PFSK-1 (cell line): ENCODE measurements around the gene TOX2.

Experiments
- FOXP2 ChIP-seq: optimal IDR thresholded peaks from 2 replicates; pipeline ENCODE3; 2011; ENCODE audit warnings: borderline replicate concordance, control low read depth, inconsistent platforms; ENCODE audit not compliant: insufficient read depth; ENCODE audit errors: extremely low read length, extremely low read depth
- POLR2AphosphoS5 ChIP-seq: IDR thresholded peaks from 2 replicates; pipeline ENCODE4 v1.6.1; 2012; ENCODE audit warnings: low read depth, mild to moderate bottlenecking, control low read depth, low read length, moderate library complexity
- SIN3A ChIP-seq: IDR thresholded peaks from 2 replicates; pipeline ENCODE4 v1.6.1; 2012; ENCODE audit warnings: mild to moderate bottlenecking, low read length, moderate library complexity, borderline replicate concordance; ENCODE audit not compliant: insufficient read depth
- TAF1 ChIP-seq: IDR thresholded peaks from 2 replicates; pipeline ENCODE4 v1.6.1; 2012; ENCODE audit warnings: low read length, control low read depth, borderline replicate concordance; ENCODE audit not compliant: insufficient read depth
- TF ChIP-seq, protein P1 (sequence below), 2 experiments: IDR thresholded peaks; 2 replicates each; pipeline versions ENCODE4 v1.6.1 to v1.8.0; 2011 to 2012; ENCODE audit warnings: low read depth in 2 of 2, low read length in 2 of 2, control low read depth in 1 of 2, inconsistent platforms in 1 of 2, mild to moderate bottlenecking in 1 of 2, moderate library complexity in 1 of 2; ENCODE audit not compliant: insufficient read depth in 1 of 2

The TOX2 gene

DNA sequence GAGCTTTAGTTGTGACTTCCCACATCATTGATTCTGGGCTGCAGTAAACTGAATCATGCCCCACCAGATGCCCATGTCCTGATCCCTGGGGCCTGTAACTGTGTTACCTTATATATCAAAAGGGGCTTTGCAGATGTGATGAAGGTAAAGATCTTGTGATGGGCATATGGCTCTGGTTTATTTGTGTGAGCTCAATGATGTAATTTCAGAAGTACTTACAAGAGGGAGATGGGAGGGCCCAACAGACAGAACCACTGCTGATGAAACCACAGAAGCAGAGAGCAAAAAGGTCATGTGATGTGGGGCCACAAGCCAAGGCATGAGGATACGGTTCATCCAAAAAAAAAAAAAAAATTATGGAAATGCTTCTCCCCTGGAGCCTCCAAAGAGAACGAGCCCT lies 118.7 kb downstream of the TOX2 start:
- TF ChIP-seq POLR2AphosphoS5 (no peak), TAF1 (no peak), FOXP2 (no peak)

DNA sequence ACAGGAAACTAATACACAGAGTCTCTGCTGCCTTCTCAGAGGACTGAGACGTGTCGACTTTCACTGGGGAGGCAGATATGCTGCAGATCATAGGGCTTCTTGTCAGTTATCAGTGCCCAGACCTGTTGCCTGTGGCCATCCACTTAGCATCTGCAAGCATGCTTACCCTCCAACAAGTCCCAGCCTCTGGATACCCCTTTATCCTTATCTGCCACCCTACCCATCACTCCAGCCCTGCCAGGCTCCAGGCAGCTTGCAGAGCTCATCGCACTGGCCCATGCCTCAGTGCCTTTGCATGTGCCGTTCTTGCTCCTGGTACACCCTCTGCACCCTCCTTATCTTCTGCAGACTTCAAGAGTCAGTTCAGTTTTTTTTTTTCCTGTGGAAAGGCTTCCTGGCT lies 119.2 kb downstream of the TOX2 start:
- TF ChIP-seq FOXP2 (no peak), POLR2AphosphoS5 (no peak)

DNA sequence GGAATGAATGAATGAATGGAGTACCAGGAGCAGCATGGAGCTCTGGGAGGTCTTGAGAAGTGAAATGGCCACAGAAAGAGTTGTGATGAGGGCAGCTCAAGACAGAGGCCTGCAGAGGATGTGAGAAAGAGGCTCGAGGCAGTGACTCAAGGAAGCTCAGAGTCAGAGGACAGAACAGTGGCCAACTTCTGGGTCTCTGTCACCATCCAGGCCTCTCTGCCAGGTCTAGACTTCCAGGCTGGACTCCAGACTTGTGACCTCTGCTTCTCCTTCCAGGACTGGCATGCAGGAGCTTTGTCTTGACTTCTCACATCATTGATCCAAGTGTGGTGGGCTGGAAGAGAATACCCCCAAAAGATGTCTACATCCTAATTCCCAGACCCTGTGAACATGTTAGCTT lies 119.8 kb downstream of the TOX2 start:
- TF ChIP-seq FOXP2 (no peak), TAF1 (no peak), SIN3A (no peak), POLR2AphosphoS5 (no peak)
- TF ChIP-seq, protein P1, sequence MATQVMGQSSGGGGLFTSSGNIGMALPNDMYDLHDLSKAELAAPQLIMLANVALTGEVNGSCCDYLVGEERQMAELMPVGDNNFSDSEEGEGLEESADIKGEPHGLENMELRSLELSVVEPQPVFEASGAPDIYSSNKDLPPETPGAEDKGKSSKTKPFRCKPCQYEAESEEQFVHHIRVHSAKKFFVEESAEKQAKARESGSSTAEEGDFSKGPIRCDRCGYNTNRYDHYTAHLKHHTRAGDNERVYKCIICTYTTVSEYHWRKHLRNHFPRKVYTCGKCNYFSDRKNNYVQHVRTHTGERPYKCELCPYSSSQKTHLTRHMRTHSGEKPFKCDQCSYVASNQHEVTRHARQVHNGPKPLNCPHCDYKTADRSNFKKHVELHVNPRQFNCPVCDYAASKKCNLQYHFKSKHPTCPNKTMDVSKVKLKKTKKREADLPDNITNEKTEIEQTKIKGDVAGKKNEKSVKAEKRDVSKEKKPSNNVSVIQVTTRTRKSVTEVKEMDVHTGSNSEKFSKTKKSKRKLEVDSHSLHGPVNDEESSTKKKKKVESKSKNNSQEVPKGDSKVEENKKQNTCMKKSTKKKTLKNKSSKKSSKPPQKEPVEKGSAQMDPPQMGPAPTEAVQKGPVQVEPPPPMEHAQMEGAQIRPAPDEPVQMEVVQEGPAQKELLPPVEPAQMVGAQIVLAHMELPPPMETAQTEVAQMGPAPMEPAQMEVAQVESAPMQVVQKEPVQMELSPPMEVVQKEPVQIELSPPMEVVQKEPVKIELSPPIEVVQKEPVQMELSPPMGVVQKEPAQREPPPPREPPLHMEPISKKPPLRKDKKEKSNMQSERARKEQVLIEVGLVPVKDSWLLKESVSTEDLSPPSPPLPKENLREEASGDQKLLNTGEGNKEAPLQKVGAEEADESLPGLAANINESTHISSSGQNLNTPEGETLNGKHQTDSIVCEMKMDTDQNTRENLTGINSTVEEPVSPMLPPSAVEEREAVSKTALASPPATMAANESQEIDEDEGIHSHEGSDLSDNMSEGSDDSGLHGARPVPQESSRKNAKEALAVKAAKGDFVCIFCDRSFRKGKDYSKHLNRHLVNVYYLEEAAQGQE (IDR thresholded peaks at IDR 0.05; ENCODE audit: insufficient read depth in 1 of 2, low read depth in 2 of 2, low read length in 2 of 2), result no peak

DNA sequence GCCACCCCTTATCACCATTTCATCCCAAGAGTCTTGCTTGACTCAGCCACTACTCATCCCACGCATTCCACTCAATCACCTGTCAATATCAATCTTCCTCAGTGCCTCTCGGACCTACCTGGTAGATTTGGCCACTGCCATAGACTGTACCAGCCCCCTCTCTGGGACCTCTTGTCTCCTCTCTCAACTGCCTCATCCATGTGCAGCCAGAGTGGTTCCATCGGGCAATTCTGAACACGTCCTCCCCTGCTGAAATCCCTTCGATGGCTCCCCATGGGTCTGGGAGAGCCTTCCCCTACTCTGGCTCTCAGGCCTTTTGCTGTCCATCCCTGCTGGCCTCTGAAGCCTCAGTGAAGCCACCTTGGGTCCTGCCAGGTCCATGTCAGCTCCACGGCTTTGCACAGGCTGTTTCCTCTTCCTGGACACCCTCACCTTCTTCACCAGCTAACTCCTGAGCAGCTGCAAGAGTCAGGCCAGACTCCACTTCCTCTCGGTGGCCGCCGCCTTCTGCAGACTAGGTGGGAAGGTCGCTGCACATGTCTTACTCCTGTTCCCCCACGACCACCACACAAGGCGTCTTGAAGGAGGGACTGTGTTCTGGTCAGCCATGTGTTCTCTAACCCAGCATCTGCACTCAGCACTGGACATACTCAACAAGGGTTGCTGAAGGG lies 120.4 kb downstream of the TOX2 start:
- TF ChIP-seq TAF1, result no peak
- TF ChIP-seq, protein P1 (IDR thresholded peaks at IDR 0.05; ENCODE audit: insufficient read depth in 1 of 2, low read depth in 2 of 2, low read length in 2 of 2), result no peak
- TF ChIP-seq FOXP2, result no peak

DNA sequence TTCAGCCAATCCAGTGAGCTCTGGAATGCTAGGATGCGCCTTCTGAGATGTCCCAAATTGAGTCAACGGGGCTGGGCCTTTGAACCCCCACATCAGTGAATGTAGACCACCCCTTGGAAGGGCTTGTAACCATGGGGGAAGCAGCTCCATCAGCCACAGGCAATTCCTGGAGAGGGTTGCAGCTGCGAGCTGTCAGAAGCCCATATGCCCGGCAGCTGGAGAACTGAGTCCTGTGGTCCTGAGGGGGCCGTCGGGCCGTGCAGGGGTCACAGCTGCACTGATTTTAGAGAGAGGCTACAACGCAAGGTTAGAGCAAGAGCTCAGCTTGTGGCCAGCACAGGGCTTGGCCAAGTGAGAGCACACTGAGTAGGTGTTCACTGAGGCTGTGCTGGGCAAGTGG lies 121.3 kb downstream of the TOX2 start:
- TF ChIP-seq TAF1, result no peak
- TF ChIP-seq POLR2AphosphoS5, result no peak
- TF ChIP-seq, protein P1 (IDR thresholded peaks at IDR 0.05; ENCODE audit: insufficient read depth in 1 of 2, low read depth in 2 of 2, low read length in 2 of 2), result no peak
- no peak for TF ChIP-seq FOXP2
- TF ChIP-seq SIN3A, result no peak

DNA sequence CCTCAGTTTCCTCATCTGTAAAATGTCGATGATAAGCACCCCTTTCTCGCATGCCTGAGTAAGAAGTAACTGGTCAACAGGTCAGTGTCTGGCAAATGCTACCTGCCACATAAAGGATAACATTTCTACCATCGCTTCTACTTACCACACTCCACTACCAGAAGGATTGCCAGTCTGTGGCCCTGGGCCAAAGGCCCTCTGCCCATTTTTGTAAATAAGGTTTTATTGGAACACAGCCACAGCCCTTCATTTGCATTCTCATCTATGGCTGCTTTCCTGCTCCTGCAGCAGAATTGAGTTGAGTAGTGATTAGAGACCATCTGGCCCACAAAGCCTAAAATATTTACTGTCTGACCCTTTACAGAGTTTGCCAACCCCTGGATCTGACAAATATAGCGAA lies 121.8 kb downstream of the TOX2 start:
- TF ChIP-seq POLR2AphosphoS5 (no peak), SIN3A (no peak), FOXP2 (no peak), TAF1 (no peak)
- TF ChIP-seq, protein P1 (IDR thresholded peaks at IDR 0.05; ENCODE audit: insufficient read depth in 1 of 2, low read depth in 2 of 2, low read length in 2 of 2), result no peak
